Medulla oblongata (tissue), 1 donor: ENCODE results near the gene BANK1.

Source experiments
- DNase-seq: peaks from one replicate; pipeline ENCODE4 v3.0.0-alpha.2; 2015; ENCODE audit errors: extremely low spot score

Gene BANK1

GRCh38 chr4:101790521-101791181, at the start of gene BANK1:
TSS of gene BANK1 (plus strand) at chr4:101790730. CDS start at chr4:101790881, 151 bp downstream.
- DNase-seq = peak; percentile 53

- no peak for DNase-seq
Measured at GRCh38 chr4:101753721-101754120, 36.8 kb upstream of the BANK1 start.

GRCh38 chr4:101756181-101756580, 34.3 kb upstream of the BANK1 start:
- DNase-seq = no peak

GRCh38 chr4:101761405-101761804, 29.1 kb upstream of the BANK1 start:
- no peak for DNase-seq

DNA sequence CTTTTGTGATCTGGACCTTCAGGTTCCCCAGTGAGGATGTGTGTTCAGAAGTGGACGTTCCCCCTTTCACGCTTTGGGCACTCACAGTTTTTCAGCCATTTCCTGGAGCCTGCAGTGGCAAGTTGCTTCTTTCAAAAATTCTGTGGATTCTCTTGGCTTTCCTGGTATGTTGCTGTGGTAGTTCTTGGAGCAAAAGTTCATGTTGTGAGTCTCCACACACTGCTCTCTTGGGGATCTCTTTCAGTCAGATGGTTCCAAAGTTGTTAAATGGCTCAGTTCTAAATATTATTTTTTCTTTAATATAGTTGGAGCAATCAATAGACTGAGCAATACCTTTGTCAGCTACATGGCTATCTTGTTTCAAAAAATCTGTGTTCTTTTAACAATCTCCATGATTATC, 28.5 kb upstream of the BANK1 start:
- DNase-seq = no peak

DNA sequence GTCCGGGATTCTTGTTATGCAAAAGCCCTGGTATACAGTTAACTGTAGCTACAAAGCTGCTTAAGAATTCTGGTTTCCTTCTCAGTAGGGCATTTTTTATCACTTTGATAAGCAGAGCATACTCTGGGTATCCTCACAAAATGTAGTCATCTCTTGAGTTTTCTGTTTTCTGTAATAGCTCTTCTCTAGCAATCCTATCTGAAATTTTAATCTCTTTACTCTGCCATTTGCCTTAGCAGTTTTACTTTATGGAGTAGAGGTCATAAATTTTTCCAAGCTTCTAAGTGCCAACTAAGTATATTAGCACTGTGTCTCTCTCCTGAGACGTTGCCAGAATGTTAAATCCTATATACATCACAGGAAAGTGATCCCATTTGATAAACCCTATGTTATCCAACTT, 28.0 kb upstream of the BANK1 start:
- DNase-seq = no peak

GRCh38 chr4:101763576-101763975, 27.0 kb upstream of the BANK1 start:
- no peak for DNase-seq

DNA sequence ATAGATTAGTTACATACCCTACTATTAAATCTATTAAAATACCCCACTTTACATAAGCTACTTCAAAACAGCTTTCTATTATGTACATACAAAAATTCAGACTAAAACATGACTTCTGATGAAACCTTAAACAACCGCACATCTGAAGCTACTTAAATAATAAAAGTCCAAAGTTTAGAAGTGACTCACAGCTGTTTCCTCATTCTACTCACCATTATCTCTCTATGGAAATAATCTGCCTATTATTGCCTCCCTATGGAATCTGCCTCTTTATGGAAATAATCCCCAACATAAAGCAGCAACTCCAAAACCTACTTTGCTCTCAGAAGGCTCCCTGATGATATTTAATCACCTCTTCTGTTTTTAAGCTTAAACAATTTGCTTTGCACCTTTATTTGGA, 15.7 kb upstream of the BANK1 start:
- no peak for DNase-seq

GRCh38 chr4:101777431-101777830, 13.1 kb upstream of the BANK1 start:
- DNase-seq = no peak

- DNase-seq = no peak
Measured at GRCh38 chr4:101780284-101780683, 10.2 kb upstream of the BANK1 start.

DNA sequence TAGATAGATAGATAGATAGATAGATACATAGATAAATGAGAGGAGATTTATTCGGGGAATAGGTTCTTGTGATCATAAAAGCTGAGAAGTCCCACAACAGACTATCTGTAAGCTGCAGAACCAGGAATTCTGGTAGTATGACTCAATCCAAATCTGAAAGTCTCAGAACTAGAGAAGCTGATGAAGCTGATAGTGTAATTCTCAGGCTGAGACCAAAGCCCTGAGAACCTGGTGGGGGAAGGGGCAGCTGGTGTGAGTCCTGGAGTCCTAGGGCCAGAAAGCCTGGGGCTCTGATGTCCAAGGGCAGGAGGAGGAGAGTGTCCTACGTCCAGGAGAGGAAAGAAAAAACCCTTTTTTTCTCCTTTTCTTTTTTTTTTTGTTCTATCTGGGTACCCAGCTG, 8.0 kb upstream of the BANK1 start:
- DNase-seq = no peak

DNA sequence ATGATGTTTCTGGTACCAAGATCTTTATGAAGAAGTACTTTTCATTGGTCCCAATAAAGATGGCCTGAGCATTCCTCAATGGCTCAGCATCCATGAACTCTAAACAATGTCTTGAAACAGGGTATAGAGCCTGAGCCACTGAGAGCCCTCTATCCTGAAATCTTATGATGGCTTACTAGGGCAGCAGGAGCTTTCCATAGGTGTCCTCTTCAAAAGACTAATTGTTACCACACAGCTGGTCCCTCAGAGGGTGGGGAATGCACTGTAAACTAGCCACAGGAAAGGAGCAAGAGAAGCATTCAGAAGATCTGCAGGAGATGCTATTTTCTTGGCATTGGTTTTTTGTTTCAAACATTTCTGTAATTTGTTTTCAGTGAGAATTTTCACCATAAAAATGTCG, 5.6 kb upstream of the BANK1 start:
- DNase-seq = no peak

DNA sequence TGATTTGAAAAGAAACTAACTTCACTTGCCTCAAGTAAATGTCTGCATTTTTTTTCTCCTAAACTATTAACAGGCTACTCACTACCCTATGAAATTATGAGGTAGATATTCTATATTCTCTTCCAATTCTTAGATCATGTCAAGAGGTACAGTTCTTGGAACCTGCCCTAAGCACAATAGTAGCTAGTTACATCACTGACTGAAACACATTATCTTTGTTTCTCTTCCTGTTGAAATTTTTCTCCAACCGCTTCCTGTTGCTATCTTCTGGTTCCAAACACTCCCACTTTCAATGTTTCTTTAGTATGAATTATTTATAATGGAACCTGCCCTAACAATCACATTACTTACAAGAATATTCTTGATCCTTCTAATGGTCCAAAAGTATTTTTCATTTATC, 5.0 kb upstream of the BANK1 start:
- DNase-seq = no peak

- peak; percentile 44 for DNase-seq
Measured at GRCh38 chr4:101787701-101788316, 2.7 kb upstream of the BANK1 start.

GRCh38 chr4:101791182-101791558, 640 bp downstream of the BANK1 start:
- peak; percentile 10 for DNase-seq

- DNase-seq = no peak
Measured at GRCh38 chr4:101792056-101792590, 1.6 kb downstream of the BANK1 start.

DNA sequence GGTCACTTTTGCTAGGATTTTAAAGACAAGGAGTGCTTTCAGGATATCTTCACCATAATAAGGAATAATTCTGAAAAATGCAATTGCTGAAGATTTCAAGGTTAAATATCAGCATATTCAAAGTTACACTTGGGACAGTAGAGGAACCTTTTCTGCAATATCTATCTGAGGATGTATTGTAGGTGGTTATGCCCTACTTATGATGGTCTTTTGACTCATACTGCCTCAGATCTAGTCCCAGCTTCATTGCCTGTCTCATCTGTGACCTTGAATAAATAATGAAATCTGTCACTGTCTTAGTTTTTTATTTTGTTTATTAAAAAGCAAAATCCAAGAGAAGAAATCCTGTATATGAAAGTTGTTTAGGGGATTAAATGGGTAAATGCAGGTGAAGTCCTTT, 2.9 kb downstream of the BANK1 start:
- DNase-seq = no peak

DNA sequence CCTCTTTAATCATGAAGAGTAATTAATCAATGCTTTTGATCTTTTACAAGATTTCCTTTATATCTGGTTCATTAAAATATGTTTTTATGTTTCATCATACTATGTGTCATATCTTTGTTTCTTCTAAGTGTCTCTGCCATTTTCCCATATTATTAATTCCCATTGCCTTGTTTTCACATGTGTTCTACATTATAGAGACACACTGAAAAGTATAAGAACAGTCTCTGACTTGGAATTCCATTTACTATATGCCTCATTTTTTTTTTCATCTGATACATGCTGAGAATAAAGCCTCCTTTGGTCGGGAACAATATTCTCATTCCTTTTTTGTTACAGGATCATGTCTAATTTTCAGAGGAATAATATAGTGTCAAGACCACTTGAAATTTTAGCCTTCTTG, 4.3 kb downstream of the BANK1 start:
- no peak for DNase-seq

- DNase-seq = no peak
Measured at GRCh38 chr4:101795704-101796103, 5.2 kb downstream of the BANK1 start.

DNA sequence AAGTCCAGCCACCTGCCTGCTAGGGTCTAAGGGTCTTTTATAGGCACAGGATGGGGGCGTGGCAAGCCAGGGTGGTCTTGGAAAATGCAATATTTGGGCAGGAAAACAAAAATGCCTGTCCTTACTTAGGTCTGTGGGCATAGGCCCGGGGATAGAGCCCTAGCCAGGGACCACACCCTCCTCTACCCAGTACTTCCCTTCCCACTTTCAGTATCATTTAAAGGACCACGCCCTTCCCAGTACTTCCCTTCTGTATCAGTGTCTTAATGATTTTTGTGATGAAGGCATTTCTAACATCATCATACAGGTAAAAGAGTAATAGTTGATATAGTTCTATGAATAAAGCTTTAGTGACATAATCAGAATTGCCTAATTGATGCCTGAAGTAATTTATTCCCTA, 11.4 kb downstream of the BANK1 start:
- DNase-seq = no peak

GRCh38 chr4:101806914-101807313, 16.4 kb downstream of the BANK1 start:
- no peak for DNase-seq

GRCh38 chr4:101807351-101807750, 16.8 kb downstream of the BANK1 start:
- DNase-seq = peak; percentile 24

- no peak for DNase-seq
Measured at GRCh38 chr4:101813604-101814003, 23.1 kb downstream of the BANK1 start.

- DNase-seq = no peak
Measured at GRCh38 chr4:101818362-101818761, 27.8 kb downstream of the BANK1 start.
